H9 (cell line): ENCODE results near the gene WNT3. TPM values are rescaled to one million over a fixed set of nuclear protein-coding genes. Genes with fewer than 3 reads are reported as not detected.

Experiments used
- DNase-seq: peaks from one replicate; pipeline ENCODE4 v3.0.0-alpha.2; 2017
- H2AFZ ChIP-seq: one replicate; pipeline ENCODE4 v1.6.1; 2013; ENCODE audit warnings: mild to moderate bottlenecking, low read length, control low read depth, moderate library complexity
- H2AK5ac ChIP-seq: 2 replicates; pipeline ENCODE4 v1.6.1; 2013; ENCODE audit warnings: low read length, control low read depth, mixed read lengths; ENCODE audit not compliant: insufficient read length
- H2BK120ac ChIP-seq: one replicate; pipeline ENCODE4 v1.6.1; 2013; ENCODE audit warnings: low read depth, mild to moderate bottlenecking, low read length, control low read depth, inconsistent platforms; ENCODE audit not compliant: poor library complexity, severe bottlenecking
- H2BK12ac ChIP-seq: 2 replicates; pipeline ENCODE4 v1.6.1; 2013; ENCODE audit warnings: low read length, control low read depth, mixed read lengths, low read depth; ENCODE audit not compliant: insufficient read length
- H2BK15ac ChIP-seq: 2 replicates; pipeline ENCODE4 v1.6.1; 2013; ENCODE audit warnings: low read depth, low read length, control low read depth
- H2BK20ac ChIP-seq: one replicate; pipeline ENCODE4 v1.6.1; 2013; ENCODE audit warnings: low read depth, mild to moderate bottlenecking, low read length, control low read depth, inconsistent platforms; ENCODE audit not compliant: poor library complexity, severe bottlenecking
- H2BK5ac ChIP-seq: 2 replicates; pipeline ENCODE4 v1.6.1; 2013; ENCODE audit warnings: low read length, control low read depth, mixed read lengths; ENCODE audit not compliant: insufficient read length
- H3K14ac ChIP-seq: 2 replicates; pipeline ENCODE4 v1.6.1; 2013; ENCODE audit warnings: low read length, control low read depth; ENCODE audit not compliant: insufficient read depth
- H3K18ac ChIP-seq: 2 replicates; pipeline ENCODE4 v1.6.1; 2013; ENCODE audit warnings: low read depth, mild to moderate bottlenecking, mixed read lengths, low read length, control low read depth; ENCODE audit not compliant: insufficient read length
- H3K23ac ChIP-seq: 2 replicates; pipeline ENCODE4 v1.6.1; 2013; ENCODE audit warnings: low read length, control low read depth, mixed read lengths, low read depth; ENCODE audit not compliant: insufficient read length
- H3K23me2 ChIP-seq: 2 replicates; pipeline ENCODE4 v1.6.1; 2013; ENCODE audit warnings: low read depth, mild to moderate bottlenecking, mixed read lengths, low read length, control low read depth; ENCODE audit not compliant: insufficient read length, poor library complexity, severe bottlenecking
- H3K27ac ChIP-seq: 2 replicates; pipeline ENCODE4 v1.5.1; 2013; ENCODE audit warnings: low read length, control low read depth, mixed read lengths, low read depth; ENCODE audit not compliant: insufficient read length
- H3K27me3 ChIP-seq: 2 replicates; pipeline ENCODE4 v1.6.1; 2013; ENCODE audit warnings: low read length, control low read depth, inconsistent platforms; ENCODE audit not compliant: insufficient read depth
- H3K4ac ChIP-seq: 2 replicates; pipeline ENCODE4 v1.6.1; 2013; ENCODE audit warnings: low read depth, mild to moderate bottlenecking, control low read depth, inconsistent platforms, low read length, moderate library complexity
- H3K4me1 ChIP-seq: 2 replicates; pipeline ENCODE4 v1.6.1; 2013; ENCODE audit warnings: low read length, control low read depth, inconsistent platforms; ENCODE audit not compliant: insufficient read depth
- H3K4me2 ChIP-seq: 2 replicates; pipeline ENCODE4 v1.6.1; 2013; ENCODE audit warnings: low read length, control low read depth, mixed read lengths; ENCODE audit not compliant: insufficient read length, insufficient read depth
- H3K56ac ChIP-seq: 2 replicates; pipeline ENCODE4 v1.6.1; 2013; ENCODE audit warnings: low read depth, mild to moderate bottlenecking, mixed read lengths, low read length, control low read depth; ENCODE audit not compliant: insufficient read length
- H3K79me1 ChIP-seq: 2 replicates; pipeline ENCODE4 v1.6.1; 2013; ENCODE audit warnings: low read depth, mild to moderate bottlenecking, moderate library complexity, low read length, control low read depth, inconsistent platforms; ENCODE audit not compliant: insufficient read depth, poor library complexity, severe bottlenecking
- H3K79me2 ChIP-seq: 2 replicates; pipeline ENCODE4 v1.6.1; 2013; ENCODE audit warnings: low read length, control low read depth, inconsistent platforms; ENCODE audit not compliant: insufficient read depth
- H3K9ac ChIP-seq: 2 replicates; pipeline ENCODE4 v1.6.1; 2013; ENCODE audit warnings: low read length, control low read depth, mixed read lengths; ENCODE audit not compliant: insufficient read length; ENCODE audit errors: extremely low read depth
- H3K9me3 ChIP-seq: one replicate; pipeline ENCODE4 v1.6.1; 2013; ENCODE audit warnings: low read depth, low read length, inconsistent platforms; ENCODE audit not compliant: control insufficient read depth
- H3T11ph ChIP-seq: one replicate; pipeline ENCODE4 v1.6.1; 2013; ENCODE audit warnings: mild to moderate bottlenecking, low read length, control low read depth, inconsistent platforms
- H4K20me1 ChIP-seq: one replicate; pipeline ENCODE4 v1.6.1; 2013; ENCODE audit not compliant: control insufficient read depth, insufficient read length, insufficient read depth
- H4K5ac ChIP-seq: 2 replicates; pipeline ENCODE4 v1.6.1; 2013; ENCODE audit warnings: low read depth, mild to moderate bottlenecking, mixed read lengths, low read length, control low read depth; ENCODE audit not compliant: insufficient read length
- H4K8ac ChIP-seq: replicated peaks from 2 replicates; pipeline ENCODE4 v1.6.1; 2013; ENCODE audit warnings: low read length, control low read depth, mixed read lengths, low read depth; ENCODE audit not compliant: insufficient read length
- H4K91ac ChIP-seq: 2 replicates; pipeline ENCODE4 v1.6.1; 2013; ENCODE audit warnings: low read depth, mild to moderate bottlenecking, moderate library complexity, mixed read lengths, low read length, control low read depth; ENCODE audit not compliant: insufficient read length
- H3K27ac Mint-ChIP-seq, 3 experiments: 2 replicates in 2 of 3; 3 replicates in 1 of 3; pipeline ENCODE4 v1.8.0; 2020 to 2021; ENCODE audit warnings: mixed read lengths in 3 of 3, mild to moderate bottlenecking in 1 of 3, moderate library complexity in 1 of 3
- H3K27me3 Mint-ChIP-seq: 2 replicates; pipeline ENCODE4 v1.8.0; 2021; ENCODE audit warnings: low read depth, mild to moderate bottlenecking, moderate library complexity, mixed read lengths
- H3K36me3 Mint-ChIP-seq, 3 experiments: 2 replicates in 2 of 3; 3 replicates in 1 of 3; pipeline ENCODE4 v1.8.0; 2020 to 2021; ENCODE audit warnings: low read depth in 3 of 3, mixed read lengths in 3 of 3; ENCODE audit not compliant: insufficient read depth in 1 of 3
- H3K4me1 Mint-ChIP-seq, 2 experiments: 2 replicates each; pipeline ENCODE4 v1.8.0; 2020; ENCODE audit warnings: mixed read lengths in 2 of 2
- H3K4me3 Mint-ChIP-seq, 2 experiments: 2 replicates in 1 of 2; 3 replicates in 1 of 2; pipeline ENCODE4 v1.8.0; 2020 to 2021; ENCODE audit warnings: mild to moderate bottlenecking in 2 of 2, mixed read lengths in 2 of 2, moderate library complexity in 1 of 2
- H3K9me3 Mint-ChIP-seq, 2 experiments: 2 replicates in 1 of 2; 3 replicates in 1 of 2; pipeline ENCODE4 v1.8.0; 2020; ENCODE audit warnings: mild to moderate bottlenecking in 2 of 2, mixed read lengths in 2 of 2, moderate library complexity in 1 of 2
- CTCF ChIP-seq: fragments of 200-600 bp; sonication (generic); conservative IDR thresholded peaks from 3 replicates; pipeline ENCODE4 v1.8.0; 2021; ENCODE audit warnings: antibody characterized with exemption, mild to moderate bottlenecking
- whole genome bisulfite sequencing: extraction: QIAGEN DNeasy Blood & Tissue Kit; methylation state at CpG from one replicate; pipeline ENCODE4 v1.1.7; 2013; ENCODE audit warnings: missing lambda C conversion rate, low lambda C conversion rate, mixed read lengths; ENCODE audit not compliant: insufficient read length; ENCODE audit errors: extremely low coverage; 5-methylcytosine and 5-hydroxymethylcytosine counted together
- total RNA-seq: library from RNA; stranded (reverse); gene quantifications from 2 replicates; pipeline ENCODE4 v1.2.1, GENCODE V29; 2021

WNT3 gene
- total RNA-seq, 1 experiment from 2014 or later = 22.4 TPM

GRCh38 chr17:46837521-46837920 is 19.0 kb upstream of the WNT3 start:
- Histone ChIP-seq H3K4ac (no peak overlapping the region), H3K4me2 (no peak overlapping the region), H3K4me1 (no peaks in the 10 kb centered on the region), H3K56ac (no peak overlapping the region), H2BK120ac (no peak overlapping the region), H3K27me3 (peaks cover 9% of the 10 kb centered on the region), H2BK12ac (no peak overlapping the region), H2BK15ac (no peak overlapping the region), H3K23me2 (peaks cover 4% of the 10 kb centered on the region), H3K9me3 (no peaks in the 10 kb centered on the region), H2AFZ (no peak overlapping the region), H4K5ac (no peak overlapping the region), H3T11ph (no peak overlapping the region), H3K79me1 (no peaks in the 10 kb centered on the region), H2AK5ac (no peak overlapping the region), H4K8ac (no peak overlapping the region), H4K91ac (no peak overlapping the region), H2BK20ac (no peak overlapping the region), H3K79me2 (no peaks in the 10 kb centered on the region), H3K27ac (no peak overlapping the region), H3K23ac (no peak overlapping the region), H4K20me1 (no peaks in the 10 kb centered on the region), H2BK5ac (no peak overlapping the region), H3K18ac (no peak overlapping the region), H3K14ac (no peak overlapping the region), H3K9ac (no peak overlapping the region)
- Mint-ChIP-seq H3K4me1 (peaks cover 19 to 24% of the 10 kb centered on the region in 2 experiments), H3K36me3 (peaks cover 0 to 1% (median 0%) of the 10 kb centered on the region in 3 experiments; a peak in 4 of 7 replicates), H3K27me3 (peaks cover 49% of the 10 kb centered on the region), H3K27ac (no peak overlapping the region), H3K4me3 (no peak overlapping the region), H3K9me3 (peaks cover 8 to 9% of the 10 kb centered on the region in 2 experiments; a peak in 4 of 5 replicates)
- TF ChIP-seq CTCF = no peak
- DNase-seq = no peak
- WGBS = no CpG with 5 or more reads among the region's 4 CpGs
